Stimulated activated CD8-positive, alpha-beta memory T cell treated with anti-CD3 and anti-CD28 coated beads, Interleukin-12 subunit alpha, Interleukin-12 subunit beta, amount 100 ng/mL, for 24 hours (primary cell): ENCODE measurements around the gene ZNF225.
"Not testable (repeated sequence)": the region's sequence is repeated elsewhere in the genome, so short reads cannot be mapped to it uniquely, and the experiment has no call there.

Experiments
- DNase-seq: peaks from one replicate; pipeline ENCODE4 v3.0.0-alpha.2; 2020; ENCODE audit errors: extremely low read depth

ZNF225 gene

DNA sequence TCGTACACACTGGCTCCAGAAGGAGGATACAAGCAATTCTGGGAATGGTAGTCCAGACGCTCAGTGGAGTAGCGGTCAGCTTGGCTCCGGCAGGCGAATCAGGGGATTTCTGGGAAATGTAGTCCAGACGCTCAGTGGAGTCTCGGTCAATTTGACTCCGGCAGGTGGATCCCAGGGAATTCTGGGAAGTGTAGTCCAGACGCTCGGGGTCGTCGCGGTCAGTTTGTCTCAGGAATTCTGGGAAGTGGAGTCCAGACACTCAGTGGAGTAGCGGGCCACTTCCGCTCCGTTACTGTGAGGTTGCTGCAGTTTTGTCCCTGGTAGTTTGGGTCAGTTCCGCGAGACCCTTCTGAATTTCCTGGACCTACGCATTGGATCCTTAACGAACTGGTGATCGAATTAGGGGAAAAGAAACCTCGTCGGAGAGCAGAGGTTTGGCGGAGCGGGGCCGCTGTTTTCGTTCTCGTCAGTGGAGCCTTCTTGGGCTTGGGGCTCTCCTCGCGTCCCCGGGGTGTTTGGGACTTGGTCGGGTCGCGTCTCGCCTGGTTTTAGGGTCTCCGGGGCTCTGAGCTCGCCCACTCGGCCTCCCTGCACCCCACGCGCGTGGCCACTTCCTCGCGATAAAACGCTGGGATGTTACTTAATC is at the start of gene ZNF225:
ZNF225 (plus strand) TSS at position 262 of the 646 bp plus-strand sequence. CDS start 2,429 bp downstream, outside the sequence.
- DNase-seq = peak; percentile 71

DNA sequence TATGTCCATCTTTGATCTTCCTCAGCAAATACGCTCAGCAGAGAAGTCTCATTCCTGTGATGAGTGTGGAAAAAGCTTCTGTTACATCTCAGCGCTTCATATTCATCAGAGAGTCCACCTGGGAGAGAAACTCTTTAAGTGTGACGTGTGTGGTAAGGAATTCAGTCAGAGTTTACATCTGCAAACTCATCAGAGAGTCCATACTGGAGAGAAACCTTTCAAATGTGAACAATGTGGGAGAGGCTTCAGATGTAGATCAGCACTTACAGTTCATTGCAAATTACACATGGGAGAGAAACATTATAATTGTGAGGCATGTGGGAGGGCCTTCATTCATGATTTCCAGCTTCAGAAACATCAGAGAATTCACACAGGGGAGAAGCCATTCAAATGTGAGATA is 46.9 kb upstream of the ZNF225 start:
- DNase-seq = no peak

DNA sequence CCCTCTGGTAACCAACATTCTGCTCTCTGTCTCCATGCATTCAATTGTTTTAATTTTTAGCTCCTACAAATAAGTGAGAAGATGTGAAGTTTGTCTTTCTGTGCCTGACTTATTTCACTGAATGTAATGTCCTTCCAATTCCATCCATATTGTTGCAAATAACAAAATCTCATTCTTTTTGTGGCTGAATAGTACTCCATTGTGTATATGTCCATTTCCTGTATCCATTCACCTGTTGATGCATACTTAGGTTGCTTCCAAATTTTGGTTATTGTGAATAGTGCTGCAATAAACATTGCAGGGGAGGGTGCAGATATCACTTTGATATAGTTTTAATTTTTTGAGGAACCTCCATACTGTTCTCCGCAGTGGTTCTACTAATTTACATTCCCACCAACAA is 43.8 kb upstream of the ZNF225 start:
- no peak for DNase-seq

DNA sequence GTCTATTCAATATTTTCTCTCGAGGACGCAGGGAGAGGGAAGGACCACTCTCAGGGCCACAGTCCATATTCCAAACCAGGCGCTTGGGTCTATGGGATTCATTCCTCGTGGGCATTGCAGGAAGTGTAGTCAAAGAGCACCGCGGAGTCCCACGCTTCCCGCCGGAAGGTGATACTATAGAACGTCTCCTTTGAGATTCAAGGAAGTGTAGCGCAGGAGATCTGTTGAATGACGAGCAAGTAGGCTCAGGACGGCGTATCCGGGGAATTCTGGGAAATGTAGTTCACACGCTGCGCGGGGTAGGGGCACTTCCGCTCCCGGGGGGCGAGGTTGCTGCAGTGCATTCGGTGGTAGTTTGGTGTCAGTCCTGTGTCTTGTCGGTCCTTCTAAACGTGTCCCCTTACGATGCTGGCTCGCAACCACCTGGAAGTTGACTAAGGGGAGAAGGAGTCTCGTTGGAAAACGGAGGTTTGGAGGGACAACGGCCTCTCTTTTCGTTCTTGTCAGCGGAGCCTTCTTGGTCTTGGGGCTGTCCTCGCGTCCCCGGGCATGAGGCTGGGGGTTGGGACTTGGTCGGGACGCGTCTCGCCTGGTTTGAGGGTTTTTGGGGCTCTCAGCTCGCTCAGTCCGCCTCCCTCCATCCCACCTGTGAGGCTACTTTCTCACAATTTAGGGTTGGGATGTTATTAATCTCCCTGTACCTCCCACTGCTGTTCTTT is 41.2 kb upstream of the ZNF225 start, which contains the start of gene ZNF284:
ZNF284 (plus strand) TSS at position 336 of the 719 bp plus-strand sequence. CDS start 4,231 bp downstream, outside the sequence.
- peak; percentile 54 for DNase-seq

DNA sequence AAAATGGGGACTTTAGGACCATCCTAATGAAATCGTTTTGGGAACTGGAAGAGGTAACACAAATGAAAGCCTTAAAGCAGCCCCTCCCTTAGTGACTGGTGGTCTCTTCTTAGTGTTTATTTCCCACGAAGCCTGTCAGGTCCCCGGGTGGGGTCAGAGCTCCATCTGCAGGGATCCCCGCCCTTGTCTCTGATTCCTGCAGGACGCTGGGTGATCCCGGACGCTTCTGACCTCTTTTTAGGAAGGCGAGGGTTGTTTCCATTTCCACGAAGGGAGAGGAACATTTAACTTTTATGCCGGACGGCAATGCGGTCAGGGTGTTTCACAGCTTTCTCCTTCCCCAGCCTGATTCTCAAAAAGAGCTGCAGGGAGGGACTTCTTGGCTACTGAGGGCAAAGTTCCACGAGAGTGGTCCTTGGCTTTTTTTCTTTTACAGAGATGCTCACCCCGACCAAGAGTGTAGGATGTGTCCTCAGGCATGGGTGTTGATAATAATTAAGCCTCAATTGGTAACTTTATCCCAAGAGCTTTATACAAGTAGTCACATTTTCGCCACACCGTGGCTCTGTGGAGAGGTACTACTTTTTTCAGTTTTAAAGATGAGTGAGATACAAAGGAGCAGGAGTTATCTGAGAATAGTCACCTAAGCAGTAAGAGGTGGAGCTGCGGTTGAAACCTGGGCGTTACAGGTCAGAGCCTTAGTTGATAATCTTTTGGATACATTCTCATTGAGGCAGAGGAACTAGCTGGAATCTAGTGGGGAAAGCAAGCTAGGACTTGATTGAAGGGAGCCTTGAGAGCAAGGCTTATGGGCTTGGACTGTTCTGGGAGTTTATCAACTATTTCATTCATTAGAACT is 40.4 kb upstream of the ZNF225 start:
- no peak for DNase-seq

DNA sequence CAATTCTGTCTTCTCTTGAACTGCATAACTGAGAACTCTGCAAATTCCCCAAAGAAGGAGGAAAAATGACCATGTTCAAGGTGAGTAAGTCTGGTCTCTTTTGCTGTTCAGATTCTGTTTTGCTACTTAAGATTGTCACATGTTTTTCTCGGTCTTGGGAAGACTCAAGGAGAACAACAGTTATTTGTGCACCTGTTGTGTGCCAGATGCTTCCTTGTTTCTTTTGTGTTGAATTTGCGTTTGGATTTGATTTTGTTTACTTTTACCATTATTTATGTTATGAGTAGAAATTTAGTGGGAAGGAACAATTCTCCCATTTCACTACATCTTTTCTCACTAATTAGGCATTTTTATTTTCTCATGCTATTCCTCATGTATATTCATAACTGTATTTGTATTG is 36.9 kb upstream of the ZNF225 start:
- no peak for DNase-seq

DNA sequence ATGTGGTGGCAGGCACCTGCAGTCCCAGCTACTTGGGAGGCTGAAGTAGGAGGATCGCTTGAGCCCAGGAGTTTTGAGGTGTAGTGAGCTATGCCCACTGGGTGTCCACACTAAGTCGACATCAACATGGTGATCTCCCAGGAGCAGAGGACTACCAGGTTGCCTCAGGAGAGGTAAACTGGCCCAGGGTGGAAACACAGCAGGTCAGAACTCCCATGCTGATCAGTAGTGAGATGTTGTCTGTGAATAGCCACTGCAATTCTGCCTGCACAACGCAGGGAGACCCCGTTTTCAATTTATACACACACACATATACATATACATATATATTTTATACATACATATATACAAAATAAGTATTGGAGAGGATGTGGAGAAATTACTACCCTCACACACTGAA is 21.1 kb upstream of the ZNF225 start:
- DNase-seq = no peak

DNA sequence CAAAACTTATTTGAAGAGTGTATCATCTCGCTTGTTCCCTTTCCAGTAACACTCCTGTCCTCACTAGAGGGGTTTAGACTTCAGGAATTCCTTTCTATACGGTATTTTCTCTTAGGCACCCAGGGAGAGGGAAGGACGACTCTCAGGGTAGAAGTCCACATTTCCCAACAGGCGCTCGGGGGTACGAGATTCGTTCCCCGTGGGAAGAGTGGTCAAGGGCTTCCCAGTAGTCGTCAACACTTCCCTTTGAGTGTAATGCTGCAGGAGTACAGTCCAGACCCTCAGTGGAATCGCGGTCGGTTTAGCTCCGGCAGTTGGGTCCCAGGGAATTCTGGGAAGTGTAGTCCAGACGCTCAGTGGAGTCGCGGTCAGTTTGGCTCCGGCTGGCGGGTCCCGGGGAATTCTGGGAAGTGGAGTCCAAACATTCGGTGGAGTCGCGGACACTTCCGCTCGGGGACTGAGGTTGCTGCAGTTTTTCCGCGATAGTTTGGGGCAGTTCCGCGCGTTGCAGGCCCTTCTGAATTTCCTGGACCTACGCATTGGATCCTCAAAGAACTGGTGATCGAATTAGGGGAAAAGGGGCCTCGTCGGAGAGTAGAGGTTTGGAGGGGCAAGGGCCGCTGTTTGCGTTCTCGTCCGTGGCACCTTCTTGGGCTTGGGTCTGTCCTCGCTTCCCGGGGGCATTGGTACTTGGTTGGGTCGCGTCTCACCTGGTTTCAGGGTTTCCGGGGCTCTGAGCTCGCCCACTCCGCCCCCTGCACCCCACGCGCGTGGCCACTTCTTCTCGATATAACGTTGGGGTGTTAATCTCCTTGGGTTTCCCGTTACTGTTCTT is 19.1 kb upstream of the ZNF225 start, which contains the start of gene ZNF224:
ZNF224 (plus strand) TSS at position 431 of the 835 bp plus-strand sequence. CDS start 3,513 bp downstream, outside the sequence.
- peak; percentile 71 for DNase-seq

DNA sequence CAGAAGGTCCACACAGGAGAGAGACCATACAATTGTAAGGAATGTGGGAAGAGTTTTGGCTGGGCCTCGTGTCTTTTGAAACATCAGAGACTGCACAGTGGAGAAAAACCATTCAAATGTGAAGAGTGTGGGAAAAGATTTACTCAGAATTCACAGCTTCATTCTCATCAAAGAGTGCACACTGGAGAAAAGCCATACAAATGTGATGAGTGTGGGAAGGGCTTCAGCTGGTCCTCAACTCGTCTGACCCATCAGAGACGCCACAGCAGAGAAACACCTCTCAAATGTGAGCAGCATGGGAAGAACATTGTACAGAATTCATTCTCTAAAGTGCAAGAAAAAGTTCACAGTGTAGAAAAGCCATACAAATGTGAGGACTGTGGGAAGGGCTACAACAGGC is 5.4 kb upstream of the ZNF225 start:
- no peak for DNase-seq

DNA sequence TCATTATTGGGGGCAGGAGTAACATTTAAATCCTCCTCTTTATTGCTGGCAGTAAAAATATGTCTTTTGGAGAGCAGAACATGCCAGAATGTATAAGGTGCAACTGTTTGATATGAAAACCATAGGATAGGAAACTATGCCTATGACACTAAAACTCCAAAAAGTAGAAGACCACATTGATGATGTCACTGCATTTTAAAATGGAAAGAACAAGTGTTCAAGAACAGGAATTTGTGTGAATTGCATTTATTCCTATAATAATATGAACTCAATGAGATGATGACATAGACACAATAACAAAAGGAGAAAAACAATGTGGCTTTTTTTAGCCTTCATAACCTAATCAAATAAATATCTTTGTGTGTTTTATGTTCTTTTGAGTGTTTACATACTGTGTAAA is 3.7 kb upstream of the ZNF225 start:
- no peak for DNase-seq

DNA sequence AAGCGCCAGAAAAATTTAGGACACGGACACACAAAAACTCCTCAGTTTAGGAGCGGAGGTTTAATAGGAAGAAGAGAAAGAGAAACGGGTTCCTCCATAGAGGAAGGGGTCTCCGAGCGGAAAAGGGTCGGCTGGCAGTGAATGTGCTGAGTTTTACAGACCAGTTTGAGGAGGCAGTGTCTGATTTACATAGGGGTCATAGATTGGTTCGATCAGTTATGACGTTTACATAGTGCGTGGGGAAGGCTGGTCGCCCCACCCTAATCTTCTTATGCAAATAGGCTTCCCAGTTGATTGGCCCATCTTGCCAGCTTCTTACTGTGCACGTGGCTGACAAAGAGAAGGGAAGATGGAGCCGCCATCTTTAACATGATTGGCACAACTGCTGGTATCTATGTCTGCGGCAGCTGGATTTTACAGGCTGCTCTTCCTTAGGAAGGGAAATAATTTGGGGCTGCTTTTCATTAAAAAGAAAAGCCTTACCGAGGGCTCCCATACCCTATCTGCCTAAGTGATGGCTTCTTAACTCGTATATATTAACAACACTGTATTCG is 1.2 kb upstream of the ZNF225 start:
- no peak for DNase-seq

DNA sequence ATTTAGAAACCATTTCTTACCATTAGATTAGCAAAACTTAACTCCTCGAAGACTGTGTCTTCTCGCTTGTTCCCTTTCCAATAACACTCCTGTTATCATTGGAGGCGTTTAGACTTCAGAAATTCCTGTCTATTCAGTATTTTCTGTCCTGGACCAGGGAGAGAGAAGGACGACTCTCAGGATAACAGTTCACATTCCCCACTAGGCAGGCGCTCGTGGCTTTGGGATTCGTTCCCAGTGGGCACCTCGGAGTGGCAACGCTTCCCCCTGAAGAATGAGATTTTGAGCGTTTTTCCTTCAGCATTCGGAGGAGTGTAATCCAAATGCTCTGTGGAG is 429 bp upstream of the ZNF225 start:
- DNase-seq = no peak

DNA sequence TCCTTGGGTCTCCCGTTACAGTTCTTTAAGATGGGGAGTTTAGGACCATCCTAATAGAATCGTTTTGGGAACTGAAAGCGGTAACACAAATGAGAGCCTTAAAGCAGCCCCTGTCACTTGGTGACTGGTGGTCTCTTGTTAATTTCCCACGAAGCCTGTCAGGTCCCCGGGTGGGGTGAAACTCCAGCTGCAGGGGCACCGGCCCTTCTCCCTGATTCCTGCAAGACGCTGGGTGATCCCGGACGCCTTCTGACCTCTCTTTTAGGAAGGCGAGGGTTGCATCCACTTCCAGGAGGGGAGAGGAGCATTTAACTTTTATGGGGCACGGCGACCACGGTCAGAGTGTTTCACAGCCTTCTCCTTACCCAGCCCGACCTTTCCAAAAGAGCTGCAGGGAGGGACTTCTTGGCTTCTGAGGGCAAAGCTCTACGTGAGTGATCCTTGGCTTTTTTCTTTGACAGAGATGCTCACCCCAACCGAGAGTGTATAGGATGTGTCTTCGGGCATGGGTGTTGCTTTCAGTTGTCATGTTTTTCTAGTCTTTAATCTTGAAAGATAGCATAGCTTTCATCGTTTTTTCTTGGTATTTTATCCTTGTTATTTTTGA is 688 bp downstream of the ZNF225 start:
- no peak for DNase-seq

DNA sequence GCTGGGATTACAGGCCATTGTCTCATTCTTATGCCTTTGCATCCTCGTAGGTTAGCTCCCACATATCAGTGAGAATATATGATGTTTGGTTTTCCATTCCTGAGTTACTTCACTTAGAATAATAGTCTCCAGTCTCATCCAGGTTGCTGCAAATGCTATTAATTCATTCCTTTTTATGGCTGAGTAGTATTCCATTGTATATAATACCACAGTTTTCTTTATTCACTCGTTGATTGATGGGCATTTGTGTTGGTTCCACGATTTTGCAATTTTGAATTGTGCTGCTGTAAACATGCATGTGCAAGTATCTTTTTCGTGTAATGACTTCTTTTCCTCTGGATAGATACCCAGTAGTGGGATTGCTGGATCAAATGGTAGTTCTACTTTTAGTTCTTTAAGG is 8.0 kb downstream of the ZNF225 start:
- not testable (repeated sequence) for DNase-seq

DNA sequence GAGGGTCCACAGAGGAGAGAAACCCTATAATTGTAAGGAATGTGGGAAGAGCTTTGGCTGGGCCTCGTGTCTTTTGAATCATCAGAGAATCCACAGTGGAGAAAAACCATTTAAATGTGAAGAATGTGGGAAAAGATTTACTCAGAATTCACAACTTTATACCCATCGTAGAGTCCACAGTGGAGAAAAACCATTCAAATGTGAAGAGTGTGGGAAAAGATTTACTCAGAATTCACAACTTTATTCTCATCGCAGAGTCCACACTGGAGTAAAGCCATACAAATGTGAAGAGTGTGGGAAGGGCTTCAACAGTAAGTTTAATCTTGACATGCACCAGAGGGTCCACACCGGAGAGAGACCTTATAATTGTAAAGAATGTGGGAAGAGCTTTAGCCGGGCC is 18.8 kb downstream of the ZNF225 start:
- no peak for DNase-seq

DNA sequence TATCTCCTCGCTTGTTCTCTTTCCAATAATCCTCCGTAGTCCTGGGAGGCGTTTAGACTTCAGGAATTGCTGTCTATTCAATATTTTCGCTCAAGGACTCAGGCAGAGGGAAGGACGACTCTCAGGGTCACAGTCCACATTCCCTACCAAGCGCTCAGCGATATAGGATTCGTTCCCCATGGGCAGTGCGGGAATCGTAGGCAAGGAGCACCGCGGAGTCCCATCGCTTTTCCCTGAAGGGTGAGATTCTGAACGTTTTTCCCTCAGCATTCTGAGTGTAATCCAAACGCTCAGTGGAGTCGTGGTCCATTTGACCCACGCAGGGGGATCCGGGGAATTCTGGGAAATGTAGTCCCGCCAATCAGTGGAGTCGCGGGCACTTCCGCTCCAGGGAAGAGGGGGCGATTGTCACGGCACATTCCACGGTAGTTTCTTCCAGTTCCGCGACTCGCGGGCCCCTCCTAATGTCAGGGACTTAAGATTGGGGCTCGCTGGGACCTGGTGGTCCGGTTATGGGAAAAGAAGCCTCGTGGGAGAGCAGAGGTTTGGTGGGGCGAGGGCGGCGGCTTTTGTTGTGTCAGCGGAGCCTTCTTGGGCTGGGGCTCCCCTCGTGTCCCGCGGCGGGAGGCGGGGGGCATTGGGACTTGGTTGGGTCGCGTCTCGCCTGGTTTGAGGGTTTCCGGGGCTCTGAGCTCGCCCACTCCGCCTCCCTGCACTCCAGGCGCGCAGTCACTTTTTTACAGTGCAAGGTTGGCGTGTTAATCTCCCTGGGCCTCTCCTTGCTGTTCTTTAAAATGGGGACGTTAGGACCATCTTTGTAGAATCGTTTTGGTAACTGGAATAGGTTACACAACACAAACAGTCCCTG is 28.2 kb downstream of the ZNF225 start, which contains the start of gene ZNF234:
ZNF234 (plus strand) TSS at position 364 of the 868 bp plus-strand sequence. CDS start 3,079 bp downstream, outside the sequence.
- DNase-seq = peak; percentile 32

DNA sequence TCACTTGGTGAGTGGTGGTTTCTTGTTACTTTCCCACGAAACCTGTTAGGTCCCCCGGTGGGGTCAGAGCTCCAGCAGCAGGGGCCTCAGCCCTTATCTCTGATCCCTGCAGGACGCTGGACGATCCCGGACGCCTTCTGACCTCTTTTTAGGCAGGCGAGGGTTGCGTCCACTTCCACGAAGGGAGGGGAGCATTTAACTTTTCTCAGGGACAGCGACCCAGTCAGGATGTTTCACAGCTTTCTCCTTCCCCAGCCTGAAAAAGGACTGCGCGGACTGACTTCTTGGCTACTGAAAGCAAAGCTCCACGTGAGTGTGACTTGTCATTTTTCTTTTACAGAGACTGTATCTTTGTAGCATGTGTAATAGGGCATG is 28.8 kb downstream of the ZNF225 start:
- DNase-seq = no peak

DNA sequence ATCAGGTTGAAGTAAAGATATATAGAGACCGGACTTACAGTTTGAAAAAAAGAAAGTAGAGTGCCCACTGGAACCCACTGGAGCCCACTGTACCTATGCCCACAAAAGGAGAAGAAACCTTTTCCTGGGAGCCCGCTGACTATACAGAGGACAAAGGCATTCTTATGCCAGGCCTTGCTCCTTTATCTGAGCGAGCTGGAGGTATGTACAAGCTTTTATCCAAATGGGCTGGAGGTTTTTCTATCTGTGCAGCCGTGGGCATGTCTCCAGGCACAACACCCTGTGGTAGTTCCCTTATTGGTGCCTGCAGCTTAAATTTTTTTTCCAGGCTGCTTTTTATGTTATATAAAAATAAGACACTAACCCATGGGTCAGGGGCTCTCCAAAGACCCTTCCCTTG is 36.6 kb downstream of the ZNF225 start:
- DNase-seq = no peak

DNA sequence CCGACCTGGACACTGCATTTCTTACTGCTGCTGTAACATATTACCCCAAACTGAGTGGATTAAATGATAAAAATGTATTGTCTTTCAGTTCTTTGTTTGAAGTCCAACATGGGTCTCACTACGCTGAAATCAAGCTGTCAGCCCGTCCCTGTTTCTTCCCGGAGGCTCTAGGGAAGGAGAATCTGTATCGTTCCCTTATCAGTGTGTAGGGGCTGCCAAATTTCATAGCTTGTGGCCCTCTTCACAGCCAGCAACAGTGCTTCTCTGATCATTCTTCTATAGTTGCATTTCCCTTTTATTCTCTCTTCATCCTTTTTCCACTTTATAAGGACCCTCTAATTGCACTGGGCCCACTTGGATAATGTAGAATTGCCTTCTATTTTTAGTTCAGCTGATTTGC is 38.3 kb downstream of the ZNF225 start:
- DNase-seq = no peak

DNA sequence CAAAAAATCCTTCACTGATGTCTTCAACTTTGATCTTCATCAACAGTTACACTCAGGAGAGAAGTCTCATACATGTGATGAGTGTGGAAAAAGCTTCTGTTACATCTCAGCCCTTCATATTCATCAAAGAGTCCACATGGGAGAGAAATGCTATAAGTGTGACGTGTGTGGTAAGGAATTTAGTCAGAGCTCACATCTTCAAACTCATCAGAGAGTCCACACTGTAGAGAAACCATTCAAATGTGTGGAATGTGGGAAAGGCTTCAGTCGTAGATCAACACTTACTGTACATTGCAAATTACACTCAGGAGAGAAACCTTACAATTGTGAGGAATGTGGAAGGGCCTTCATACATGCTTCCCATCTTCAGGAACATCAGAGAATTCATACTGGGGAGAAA is 43.3 kb downstream of the ZNF225 start:
- no peak for DNase-seq
